Raji (cell line): ENCODE data around the gene CGB1.
A peak's percentile ranks its signal among the peaks of the same experiment; 100 is the strongest.

Source experiments
- POLR2A ChIP-seq: IDR thresholded peaks from 2 replicates; pipeline ENCODE4 v1.6.1; 2011; ENCODE audit warnings: low read depth, low read length, control low read depth; ENCODE audit not compliant: insufficient read depth

CGB1 gene

DNA sequence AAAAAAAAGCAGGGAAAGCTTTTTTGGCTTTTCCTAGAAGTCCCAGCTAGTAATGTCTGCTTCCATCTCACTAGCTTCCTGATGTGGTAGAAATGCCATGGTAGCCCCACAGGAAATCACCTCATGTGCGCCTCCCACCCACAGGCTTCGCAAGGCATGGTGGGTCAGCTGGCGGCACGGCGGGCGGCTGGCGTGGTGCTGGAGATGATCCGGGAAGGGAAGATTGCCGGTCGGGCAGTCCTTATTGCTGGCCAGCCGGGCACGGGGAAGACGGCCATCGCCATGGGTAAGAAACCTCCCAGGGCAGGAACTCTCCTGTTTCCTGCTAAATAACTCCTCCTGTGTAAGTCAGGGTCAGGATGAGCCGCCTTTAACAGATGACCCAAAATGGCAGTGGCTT, 32.6 kb downstream of the CGB1 start:
- TF ChIP-seq POLR2A, result no peak

DNA sequence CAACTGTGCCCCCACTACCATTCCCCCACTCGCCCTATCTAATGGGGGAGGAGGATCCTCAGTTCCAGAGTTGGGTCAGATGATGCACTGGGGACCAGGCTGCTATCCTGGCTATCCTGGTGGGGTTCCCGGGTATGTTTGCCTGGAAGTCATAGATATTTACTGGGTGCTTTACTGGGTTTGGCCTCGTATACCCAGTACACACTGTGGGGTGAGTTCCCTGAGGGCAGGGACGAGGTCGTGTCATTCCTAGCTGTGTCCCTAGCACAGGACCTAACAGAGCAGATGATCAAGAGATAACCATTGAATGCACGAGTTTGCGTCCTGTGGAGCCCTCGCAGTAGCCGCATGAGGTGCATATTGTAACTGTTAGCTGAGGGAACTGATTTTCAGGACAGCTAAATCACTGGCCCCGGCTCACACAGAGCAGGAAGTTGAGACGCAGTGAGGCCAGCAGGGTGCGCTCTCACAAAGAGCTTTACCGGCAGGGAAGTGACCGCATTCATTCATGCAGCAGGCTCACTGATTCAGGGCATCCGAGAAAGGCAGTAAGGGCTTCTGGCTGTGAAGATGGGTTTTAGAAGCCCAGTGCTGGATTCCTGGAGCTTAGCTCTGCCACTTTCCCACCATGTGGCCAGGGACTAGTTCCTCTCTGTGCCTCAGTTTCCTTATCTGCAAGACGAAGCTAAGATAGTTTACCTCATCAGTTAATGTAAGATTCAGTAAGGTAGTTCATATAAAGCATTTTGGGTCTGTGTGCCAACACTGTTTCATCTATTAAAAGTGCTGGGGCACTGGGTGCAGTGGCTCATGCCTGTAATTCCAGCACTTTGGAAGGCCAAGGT, 37.0 kb downstream of the CGB1 start:
- TF ChIP-seq POLR2A, result no peak

DNA sequence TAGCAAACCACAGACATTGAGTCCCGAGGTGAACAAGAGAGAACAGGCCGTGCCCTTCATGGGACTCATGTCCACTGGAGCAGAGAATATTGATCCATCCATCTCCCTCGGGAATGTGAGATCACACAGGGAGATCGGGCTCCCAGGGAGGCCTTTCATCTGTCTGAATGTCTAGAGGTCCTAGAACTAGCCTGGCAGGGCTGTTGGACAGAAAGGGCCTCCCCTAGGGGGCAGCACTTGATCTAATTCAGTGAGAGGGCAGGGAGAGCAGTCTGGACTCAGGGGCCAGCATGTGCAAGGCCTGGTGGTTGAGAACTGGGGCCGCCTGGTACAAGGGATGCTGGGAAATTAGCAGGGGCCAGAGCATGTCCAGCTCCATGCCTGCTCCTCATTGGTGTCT, 38.7 kb downstream of the CGB1 start:
- TF ChIP-seq POLR2A, result no peak

DNA sequence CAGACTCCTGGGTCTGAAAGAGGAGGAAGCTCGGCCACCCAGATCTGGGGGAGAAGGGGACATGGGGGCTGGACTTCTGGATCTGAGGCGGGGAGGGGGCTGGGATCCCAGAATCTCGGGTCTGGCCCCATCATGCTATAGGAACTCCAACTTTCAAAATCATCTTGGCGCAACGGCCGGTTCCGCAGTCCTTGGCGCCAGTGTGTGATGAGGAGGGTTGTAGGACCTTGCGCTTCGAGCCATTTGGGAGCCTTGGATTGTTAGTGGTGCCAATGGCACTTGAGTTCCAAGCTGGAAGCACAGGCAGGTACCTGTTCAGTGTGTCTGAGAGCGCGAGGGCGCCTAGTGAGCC, 42.7 kb downstream of the CGB1 start:
- no peak for TF ChIP-seq POLR2A

DNA sequence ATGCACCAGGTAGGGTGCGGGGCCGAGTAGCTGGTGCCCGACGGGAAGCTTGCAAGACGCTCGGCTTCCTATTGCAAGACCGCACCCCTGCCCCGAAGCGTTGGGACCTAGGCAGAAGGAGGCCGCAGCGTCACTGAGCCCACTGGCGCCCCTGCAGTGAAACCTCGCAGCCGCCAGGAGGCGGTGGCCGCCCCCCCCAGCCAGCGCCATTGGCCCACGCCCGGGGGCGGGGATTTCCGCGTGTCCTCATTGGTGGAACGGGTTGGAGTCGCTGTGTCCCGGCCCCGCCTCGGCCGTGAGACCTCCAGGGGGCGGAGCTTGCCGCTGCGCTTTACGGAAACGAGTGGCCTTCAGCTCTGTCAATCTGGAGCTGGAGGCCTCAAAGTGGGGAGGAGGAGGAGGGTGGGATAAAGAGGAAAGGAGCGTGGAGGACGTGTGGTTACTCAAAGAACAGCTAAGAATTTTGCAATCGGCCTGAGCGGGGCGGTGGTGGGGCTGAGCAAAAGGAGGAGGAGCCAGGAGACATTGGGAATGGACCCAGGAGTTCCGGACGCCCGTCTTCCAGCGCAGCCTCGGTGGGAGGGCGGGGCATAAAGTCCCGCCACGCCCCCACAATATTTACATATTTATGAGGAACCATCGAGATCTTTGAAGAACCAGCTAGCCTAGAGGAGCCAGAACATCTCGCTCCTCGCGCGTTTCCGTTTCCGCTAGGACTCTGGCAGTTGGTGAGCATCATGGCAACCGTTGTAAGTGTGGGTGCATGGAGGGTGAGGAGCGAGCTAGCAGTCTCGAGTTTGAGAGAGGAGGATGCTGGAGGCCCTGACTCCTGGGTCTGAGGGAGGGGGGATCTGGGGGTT, 43.3 kb downstream of the CGB1 start, which contains the start of the genes GYS1 and RUVBL2:
TSS of gene GYS1 (minus strand) at position 135 of the 860 bp plus-strand sequence. CDS start 197 bp downstream, outside the sequence.
TSS of gene RUVBL2 (plus strand) at position 713 of the 860 bp plus-strand sequence. CDS start at position 738, 25 bp downstream.
- peak; percentile 98 for TF ChIP-seq POLR2A

DNA sequence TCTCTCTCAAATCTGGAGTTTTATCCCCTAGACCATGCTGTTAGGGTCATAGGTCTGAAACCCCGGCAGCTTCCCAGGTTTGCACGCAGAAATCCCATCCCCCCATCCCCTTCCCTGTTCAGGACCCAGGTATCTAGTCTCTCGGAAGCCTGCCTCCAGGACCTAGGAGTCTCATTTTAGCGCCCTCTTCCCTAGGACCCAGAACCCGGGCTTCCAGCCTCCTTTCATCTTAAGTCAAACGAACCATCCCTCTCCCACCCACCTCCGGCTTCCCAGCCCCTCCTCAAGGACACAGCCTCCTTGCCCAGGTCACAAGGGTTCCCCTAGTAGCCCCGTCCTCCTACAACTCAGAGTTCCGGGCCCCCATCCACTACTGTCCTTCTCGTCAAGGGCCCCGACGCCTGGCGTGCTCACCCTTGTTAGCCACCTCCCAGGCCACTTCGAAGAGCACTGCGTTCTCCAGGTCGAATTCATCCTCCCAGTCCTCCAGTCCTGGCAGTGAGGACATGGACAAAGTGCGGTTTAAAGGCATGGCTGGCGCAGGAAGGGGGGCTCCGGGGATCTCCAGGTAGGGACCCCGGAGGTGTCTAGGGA, 44.0 kb downstream of the CGB1 start:
- no peak for TF ChIP-seq POLR2A

DNA sequence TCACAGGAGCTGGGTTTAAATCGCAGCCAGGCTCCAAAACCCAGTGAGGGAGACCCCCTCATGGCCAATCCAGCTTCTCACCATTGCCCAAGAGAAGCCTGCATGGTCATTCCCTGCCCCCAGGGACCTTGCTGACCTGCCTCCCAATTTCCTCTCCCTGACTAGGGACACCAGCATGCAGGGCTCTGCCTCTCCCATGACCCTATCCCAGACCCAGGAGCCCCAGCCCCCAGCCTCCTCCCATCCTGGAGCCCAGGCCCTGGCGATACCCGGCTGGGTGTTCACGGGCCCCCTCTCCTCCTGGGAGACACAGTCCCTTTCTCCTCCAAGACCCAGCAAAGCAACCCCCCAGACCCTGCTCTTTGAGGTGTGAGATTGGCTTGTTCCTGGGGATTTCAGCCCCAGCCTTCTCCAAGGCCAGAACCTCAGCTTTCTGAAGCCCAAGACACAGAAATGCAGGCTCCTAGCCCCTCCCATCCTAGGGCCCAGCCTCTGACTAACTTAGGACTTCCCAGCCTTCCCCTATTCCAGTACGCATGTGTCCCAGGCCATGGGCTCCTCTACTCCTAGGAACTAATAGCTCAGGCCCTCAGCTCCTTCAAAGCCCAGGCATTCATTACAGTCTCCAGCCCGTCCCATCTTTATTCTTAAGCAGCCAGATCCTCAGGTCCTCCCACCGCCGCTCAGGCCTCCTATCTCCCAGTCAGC, 44.7 kb downstream of the CGB1 start:
- no peak for TF ChIP-seq POLR2A

DNA sequence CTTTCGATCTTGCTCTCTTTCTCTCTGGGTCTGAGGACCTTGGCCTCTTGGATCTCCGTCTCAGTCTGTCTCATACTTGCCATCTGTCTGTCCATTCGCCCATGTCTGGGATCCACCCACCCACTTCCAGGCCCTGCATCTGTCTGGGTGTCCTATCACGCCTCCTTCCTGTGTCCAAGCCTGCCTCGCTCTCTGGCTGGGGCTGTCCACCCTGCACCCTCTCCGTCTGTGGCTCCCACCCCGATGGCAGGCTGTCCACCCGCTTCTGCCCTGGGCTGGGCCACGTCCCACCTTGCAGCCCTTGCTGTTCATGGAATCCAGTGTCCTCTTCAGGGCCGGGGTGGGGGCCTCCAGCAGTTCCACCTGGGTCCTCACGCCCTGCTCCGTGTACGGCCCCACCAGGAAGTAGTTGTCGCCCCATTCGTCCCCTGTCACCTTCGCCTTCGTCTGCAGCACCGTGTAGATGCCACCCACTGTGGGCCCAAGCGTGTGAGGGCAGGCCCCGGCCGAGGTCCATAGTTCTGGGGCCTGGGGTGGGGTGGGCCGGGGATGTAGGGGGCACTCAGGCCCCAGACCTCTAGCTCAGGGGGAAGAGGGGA, 45.6 kb downstream of the CGB1 start:
- no peak for TF ChIP-seq POLR2A

DNA sequence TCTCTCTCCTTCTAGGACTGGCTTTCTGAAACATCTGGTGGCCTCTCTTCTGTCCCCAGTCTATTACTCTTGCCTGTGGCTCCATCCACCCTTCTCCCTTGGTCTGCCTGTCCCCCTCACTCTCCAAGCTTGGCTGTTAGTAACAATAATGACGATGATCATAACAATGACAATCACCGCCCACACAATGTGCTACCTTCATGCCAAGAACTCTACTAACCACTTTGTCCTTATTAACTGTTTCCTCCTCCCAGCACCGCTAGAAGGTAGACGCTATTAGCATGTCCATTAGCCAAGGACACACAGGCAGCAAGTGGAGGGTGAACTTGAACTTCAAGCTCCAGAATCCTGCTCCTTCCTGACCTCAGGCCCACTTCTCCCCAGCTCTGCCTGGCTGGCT, 46.3 kb downstream of the CGB1 start:
- TF ChIP-seq POLR2A, result no peak

DNA sequence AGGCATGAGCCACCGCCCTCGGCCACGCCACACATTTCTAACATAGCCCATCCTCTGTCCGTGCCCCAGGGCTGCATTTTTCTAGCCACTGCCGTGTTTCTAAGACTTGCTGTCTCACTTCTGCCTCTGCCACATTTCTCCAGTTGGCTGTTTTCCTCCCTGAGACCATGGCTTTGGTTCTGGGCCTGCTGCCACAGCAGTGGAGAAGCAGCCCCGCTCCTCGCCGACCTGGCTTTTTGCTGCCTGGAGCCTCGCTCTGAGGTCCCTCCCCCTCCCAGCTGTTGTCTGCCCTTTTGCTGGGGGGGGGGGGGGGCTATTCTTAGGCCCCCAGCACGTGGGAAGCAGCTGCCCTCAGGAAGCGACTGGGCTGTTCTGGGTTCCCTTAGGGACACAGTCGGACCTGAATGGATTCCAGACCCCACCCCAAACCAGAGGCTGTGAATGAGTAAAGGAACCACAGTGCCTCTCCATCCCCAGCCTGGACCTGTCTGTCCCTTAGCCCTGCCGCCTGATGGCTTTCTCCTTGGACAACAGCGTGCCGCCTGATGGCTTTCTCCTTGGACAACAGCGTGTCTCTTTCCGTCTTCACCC, 46.9 kb downstream of the CGB1 start:
- TF ChIP-seq POLR2A, result no peak

DNA sequence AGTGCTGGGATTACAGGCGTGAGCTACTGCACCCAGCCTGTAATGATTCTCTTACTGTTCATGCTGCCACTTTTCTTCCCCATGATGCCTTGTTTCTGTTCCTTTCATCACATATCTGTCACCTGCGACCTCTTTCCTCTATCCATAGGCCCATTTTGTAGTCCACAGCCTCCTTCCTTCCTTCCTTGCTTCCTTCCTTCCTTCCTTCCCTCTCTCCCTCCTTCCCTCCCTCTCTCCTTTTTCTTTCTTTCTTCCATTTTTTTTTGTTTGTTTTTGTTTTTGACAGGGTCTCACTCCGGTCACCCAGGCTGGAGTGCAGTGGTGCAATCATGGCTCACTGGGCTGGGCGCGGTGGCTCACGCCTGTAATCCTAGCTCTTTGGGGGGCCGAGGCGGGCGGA, 47.8 kb downstream of the CGB1 start:
- TF ChIP-seq POLR2A, result no peak

DNA sequence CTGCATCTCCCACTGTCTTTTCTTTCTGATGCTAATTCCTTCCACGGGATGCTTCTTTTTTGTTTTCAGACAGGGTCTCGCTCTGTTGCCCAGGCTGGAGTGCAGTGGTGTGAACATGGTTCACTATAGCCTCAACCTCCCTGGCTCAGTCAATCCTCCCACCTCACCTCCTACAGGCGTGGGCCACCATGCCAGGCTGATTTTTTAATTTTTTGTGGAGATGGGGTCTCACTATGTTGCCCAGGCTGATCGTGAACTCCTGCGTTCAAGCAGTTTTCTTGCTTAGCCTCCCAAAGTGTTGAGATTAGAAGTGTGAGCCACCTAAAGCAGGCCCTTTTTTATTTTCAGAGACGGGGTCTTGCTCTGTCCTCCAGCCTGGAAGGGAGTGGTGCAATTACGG, 48.4 kb downstream of the CGB1 start:
- no peak for TF ChIP-seq POLR2A

DNA sequence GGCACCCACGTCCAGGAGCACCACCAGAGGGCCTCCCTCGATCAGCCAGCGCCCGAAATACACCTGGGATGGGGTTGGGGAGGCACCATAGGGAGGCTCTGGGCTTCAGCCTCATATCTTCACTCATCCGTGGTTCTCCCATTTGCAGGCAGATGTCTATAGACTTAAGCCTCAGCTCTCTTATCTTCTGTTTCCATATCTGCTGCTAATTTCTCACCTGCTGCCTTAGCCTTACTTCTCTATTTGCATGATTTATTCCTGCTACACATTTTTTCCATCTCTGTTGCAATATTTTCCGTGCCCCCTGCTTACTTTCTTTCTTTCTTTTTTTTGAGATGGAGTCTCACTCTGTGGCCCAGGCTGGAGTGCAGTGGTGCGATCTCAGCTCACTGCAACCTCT, 49.4 kb downstream of the CGB1 start:
- no peak for TF ChIP-seq POLR2A

DNA sequence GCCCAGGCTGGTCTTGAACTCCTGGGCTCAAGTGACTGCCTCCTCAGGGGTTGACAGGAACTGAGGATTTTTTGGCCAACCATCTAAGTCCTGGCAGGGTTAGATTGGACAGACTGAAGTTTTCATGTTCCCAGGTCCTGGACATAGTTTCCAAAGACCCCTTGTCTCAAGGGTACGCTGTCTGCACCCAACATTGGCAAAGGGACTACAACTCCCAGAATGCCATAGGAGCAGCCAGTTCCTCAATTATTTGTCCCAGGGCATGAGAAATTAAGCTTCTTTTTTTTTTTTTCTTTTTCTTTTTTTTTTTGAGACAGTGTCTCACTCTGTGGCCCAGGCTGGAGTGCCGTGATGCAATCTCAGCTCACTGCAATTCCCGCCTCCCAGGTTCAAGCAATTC, 50.5 kb downstream of the CGB1 start:
- TF ChIP-seq POLR2A, result no peak
